Hypothalamus (tissue), 51 donors: Measurements from ENCODE around the gene PPIG.
"Not testable (repeated sequence)": the region's sequence is repeated elsewhere in the genome, so short reads cannot be mapped to it uniquely, and the experiment has no call there.

Experiments
- DNase-seq, 51 donors: peaks; one replicate each; lab custom pipeline; 2025; lab: John Stamatoyannopoulos, UW

Gene PPIG

GRCh38 chr2:169585673-169586072, 1.5 kb downstream of the PPIG start:
- DNase-seq, result no peak

- DNase-seq, result no peak
Measured at GRCh38 chr2:169590804-169591203, 6.7 kb downstream of the PPIG start.

- not testable (repeated sequence) for DNase-seq
Measured at GRCh38 chr2:169596546-169596945, 12.4 kb downstream of the PPIG start.

DNA sequence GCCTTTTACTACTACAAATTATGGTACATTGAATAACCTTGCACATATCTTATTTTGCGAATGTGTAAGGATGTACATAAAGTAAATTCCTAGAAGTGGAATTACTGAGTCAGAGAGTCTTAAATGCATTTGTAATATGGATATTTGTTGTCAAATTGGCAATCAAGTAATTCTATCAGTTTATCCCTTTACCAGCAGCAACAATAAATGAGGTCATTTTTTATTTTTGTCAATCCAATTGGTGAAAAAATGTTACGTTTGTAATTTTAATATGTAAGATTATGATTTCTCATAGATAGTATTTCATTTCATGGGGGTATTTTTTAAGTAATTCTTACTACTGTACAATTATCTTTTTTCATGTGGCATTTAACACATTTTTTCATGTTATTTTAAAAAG, 14.8 kb downstream of the PPIG start:
- no peak for DNase-seq

DNA sequence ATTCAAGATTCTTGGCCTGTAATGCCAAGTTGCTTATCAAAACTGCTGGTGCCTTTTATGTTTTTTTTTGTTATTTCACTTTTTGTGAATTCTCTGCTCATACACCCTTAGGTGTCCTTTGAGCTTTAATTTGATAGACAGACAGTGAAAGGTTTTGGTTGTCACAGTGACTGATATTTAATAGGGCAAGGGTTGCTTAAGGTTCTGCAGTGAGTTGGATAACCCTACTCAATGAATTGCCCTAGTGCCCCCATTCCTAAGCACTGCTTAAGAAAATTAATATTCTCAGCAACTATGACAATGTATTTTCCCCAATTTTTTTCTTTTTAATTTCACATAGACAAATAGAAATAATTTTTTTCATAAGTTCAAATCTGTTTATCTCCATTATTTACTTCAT, 15.4 kb downstream of the PPIG start:
- no peak for DNase-seq

GRCh38 chr2:169609264-169609663, 25.1 kb downstream of the PPIG start:
- DNase-seq, result no peak

- no peak for DNase-seq
Measured at GRCh38 chr2:169613876-169614275, 29.7 kb downstream of the PPIG start.

- DNase-seq, result not testable (repeated sequence)
Measured at GRCh38 chr2:169615982-169616381, 31.8 kb downstream of the PPIG start.

DNA sequence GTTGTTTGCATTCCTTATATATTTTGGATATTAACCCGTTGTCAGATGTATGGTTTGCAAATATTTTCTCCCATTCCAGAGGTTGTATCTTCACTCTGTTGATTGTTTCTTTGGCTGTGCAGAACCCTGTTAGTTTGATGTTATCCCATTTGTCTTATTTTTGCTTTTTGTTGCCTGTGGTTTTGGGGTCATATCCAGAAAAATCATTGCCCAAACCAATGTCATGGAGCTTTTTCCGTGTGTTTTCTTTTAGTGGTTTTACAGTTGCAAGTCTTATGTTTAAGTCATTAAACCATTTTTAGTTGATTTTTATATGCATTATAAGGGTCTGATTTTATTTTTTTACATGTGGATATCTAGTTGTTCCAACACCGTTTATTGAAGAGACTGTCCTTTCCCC, 35.8 kb downstream of the PPIG start:
- DNase-seq, result no peak

GRCh38 chr2:169620509-169620908, 36.4 kb downstream of the PPIG start:
- no peak for DNase-seq

- no peak for DNase-seq
Measured at GRCh38 chr2:169623235-169623634, 39.1 kb downstream of the PPIG start.

DNA sequence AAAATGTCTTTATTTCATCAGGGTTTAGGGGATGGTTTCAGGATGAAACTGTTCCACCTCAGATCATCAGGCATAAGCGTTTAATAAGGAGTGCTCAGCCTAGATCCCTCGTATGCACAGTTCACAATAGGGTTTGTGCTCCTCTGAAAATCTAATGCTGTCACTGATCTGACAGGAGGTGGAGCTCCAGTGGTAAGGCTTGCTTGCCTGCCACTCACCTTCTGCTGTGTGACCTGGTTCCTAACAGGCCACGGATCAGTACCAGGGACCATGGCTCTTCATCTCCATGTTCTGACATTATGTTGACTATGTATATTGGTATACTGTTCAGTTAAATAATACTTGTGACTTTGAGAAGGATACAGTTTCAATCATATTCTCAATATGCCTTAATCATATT, 41.6 kb downstream of the PPIG start:
- no peak for DNase-seq

GRCh38 chr2:169636440-169637097, 52.4 kb downstream of the PPIG start:
- no peak for DNase-seq

DNA sequence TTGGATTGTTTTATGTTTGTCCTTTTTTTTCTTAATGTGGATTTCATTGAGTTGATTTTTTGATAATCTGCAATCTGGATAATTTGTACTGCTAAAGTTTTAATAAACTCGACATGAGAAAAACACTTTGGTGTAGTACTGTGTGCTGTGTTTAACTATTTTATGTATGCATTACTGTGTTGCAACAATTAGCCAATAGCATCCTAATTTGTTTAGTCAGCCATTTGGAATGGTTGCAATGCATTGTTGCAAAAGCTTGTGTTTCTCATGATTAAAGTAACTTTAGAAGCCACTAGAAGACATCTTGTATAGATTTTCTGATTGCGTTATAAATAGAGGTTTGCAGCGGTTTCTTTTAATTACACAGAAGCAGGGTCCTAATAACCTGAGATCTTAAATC, 53.5 kb downstream of the PPIG start:
- DNase-seq, result no peak

DNA sequence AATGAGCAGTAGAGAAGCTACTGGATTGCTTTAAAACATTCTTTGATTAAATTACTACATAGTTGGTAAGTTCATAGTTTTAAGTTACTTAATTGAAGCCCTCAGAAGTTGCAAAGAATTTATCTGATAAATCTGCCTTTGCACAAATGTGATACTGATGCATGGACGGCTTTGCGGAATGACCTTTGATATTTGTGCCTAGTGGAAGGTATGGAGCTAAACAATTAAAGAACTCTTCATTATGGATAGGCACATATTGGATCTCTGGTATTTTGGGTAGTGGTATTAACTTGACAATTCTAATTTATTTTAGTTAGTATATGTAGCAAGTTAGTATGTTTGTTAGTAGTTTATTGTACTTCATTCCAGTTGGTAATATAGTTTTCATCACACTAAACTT, 56.0 kb downstream of the PPIG start:
- DNase-seq, result no peak

DNA sequence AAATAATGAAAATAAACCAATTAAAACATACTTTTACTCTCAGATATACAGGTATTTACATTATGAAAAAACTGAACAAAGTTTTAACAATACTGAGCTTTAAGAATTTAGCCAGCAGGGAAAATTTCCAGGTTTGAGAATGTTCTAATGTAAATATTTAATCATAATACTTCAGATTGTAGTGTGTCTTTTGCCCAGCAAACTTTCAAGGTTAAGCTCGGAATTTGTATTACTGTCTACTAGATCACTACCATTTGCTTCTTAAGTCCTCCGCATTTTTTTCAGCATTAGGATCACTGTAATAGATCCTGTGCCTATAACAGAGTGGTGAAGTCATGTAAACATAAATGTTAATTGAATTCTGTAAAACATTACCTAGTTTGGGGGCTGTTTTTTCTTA, 57.3 kb downstream of the PPIG start:
- no peak for DNase-seq

DNA sequence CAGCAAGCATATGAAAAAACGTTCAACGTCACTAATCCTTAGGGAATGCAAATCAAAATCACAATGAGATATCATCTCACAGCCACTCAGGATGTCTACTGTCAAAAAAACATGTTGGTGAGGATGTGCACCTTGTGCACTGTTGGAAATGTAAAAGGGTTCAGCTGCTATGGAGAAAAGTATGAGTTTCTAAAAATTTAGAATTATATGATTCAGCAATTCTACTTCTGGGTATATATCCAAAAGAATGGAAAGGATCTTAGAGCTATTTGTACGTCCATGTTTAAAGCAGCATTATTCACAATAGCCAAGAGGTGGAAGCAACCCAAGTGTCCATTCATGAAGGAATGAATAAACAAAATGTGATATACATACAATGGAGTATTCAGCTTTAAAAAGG, 60.0 kb downstream of the PPIG start:
- DNase-seq, result no peak

DNA sequence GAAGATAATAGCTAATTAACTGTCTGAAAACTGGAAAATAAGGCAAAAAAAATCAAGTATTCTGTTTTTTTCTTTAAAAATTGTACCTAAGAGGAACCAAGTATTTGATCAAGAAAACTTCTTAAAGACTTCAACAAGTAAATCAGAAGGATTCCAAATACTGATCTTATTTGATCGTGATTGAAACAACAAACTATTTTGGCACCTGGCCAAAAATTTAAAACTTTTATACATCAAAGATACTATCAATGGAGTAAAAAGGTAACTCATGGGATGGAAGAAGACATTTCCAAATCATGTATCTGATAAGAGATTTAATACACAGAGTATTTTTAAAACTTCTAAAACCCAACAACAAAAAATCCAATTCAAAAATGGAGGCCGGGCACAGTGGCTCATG, 63.3 kb downstream of the PPIG start:
- no peak for DNase-seq

DNA sequence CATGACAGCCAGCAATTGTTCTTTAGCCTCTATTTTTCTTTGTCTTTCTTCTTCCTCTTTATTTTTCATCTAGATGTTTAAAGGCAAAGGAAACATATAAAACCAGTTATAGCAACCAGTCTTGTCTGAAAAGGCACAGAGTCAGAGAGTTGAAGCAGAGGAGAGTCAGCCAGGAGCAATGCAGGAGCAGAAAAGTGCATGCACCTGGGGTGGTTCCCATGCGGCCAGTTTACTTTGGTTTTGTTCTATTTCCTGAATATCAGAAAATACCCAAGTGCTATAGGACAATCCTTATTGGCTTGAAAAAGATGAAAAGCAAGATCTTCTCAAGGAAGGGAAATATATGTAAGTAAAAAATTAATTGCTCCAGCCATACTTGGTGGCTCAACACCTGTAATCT, 65.1 kb downstream of the PPIG start:
- DNase-seq, result no peak

DNA sequence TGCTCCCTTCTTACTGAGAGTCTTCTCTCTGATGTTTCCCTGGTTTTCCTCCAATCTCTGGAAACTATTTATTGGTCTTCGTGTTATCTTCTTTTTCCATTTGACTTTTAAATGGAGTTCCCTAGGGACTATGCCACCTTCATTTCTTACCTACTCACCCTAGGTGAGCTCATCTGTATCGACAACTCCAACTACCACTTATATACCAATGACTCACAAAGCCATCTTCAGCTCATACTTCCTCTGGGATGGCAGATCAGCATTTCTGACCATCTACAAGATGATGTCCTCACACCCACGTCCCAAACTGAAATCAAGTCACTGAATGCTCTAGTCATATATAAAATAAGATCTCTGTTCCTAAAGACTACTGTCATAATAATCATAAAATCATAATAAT, 69.5 kb downstream of the PPIG start:
- DNase-seq, result no peak

DNA sequence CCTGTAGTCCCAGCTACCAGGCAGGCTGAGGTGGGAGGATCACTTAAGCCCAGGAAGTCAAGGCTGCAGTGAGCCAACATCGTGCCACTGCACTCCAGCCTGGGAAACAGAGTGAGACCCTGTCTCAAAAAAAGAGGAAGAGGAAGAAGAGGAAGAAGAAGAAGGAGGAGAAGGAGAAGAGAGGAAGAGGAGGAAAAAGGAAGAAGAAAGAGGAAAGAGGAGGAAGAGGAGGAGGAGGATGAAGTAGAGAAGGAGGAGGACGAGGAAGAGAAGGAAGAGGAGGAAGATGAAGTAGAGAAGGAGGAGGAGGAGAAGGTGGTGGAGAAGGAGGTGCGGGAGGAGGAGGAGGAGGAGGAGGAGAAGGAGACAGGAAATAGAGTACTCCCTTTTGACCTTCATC, 72.0 kb downstream of the PPIG start:
- DNase-seq, result no peak

- DNase-seq, result no peak
Measured at GRCh38 chr2:169658877-169659276, 74.7 kb downstream of the PPIG start.

DNA sequence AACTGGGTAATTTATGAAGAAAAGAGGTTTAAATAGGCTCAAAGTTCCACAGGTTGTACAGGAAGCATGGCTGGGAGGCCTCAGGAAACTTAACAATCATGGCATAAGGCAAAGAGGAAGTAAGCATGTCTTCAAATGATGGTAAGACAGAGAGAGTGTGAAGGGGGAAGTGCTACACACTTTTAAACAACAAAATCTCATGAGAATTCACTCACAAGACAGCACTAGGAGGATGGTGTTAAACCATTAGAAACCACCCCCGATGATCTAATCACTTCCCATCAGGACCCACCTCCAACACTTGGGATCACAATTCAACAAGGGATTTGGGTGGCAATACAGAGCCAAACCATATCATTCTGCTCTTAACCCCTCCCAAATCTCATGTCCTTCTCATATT, 75.2 kb downstream of the PPIG start:
- DNase-seq, result no peak
